Liver (tissue), 9 donors: ENCODE data around the gene DCAF5. TPM values are rescaled to one million over a fixed set of nuclear protein-coding genes. Genes with fewer than 3 reads are reported as not detected.

Source experiments
- DNase-seq: peaks from one replicate; pipeline ENCODE4 v3.0.0-alpha.2; 2017; ENCODE audit warnings: low spot score
- H3K27ac ChIP-seq, 2 donors: one replicate each; pipeline ENCODE4 v1.7.0; 2013; ENCODE audit warnings: inconsistent platforms in 2 of 2, low read length in 2 of 2, control low read depth in 1 of 2, low read depth in 1 of 2, mild to moderate bottlenecking in 1 of 2
- H3K27me3 ChIP-seq, 4 donors: one replicate each; pipeline versions ENCODE4 v1.6.1 to v1.7.0; 2013; ENCODE audit warnings: low read length in 3 of 4, inconsistent platforms in 1 of 4, mild to moderate bottlenecking in 1 of 4, moderate library complexity in 1 of 4; ENCODE audit not compliant: control insufficient read depth in 4 of 4, insufficient read depth in 4 of 4
- H3K36me3 ChIP-seq, 4 donors: one replicate each; pipeline versions ENCODE4 v1.6.1 to v1.7.0; 2013; ENCODE audit warnings: low read length in 3 of 4, mild to moderate bottlenecking in 3 of 4, low read depth in 1 of 4, moderate library complexity in 1 of 4; ENCODE audit not compliant: control insufficient read depth in 4 of 4, insufficient read depth in 3 of 4
- H3K4me1 ChIP-seq, 4 donors: one replicate each; pipeline versions ENCODE4 v1.6.1 to v1.7.0; 2013; ENCODE audit warnings: low read length in 3 of 4, mild to moderate bottlenecking in 3 of 4, moderate library complexity in 1 of 4; ENCODE audit not compliant: control insufficient read depth in 4 of 4, insufficient read depth in 4 of 4
- H3K4me3 ChIP-seq, 3 donors: one replicate each; pipeline versions ENCODE4 v1.6.1 to v1.7.0; 2013; ENCODE audit warnings: low read length in 3 of 3, control low read depth in 1 of 3, low read depth in 1 of 3, mild to moderate bottlenecking in 1 of 3
- H3K9ac ChIP-seq, 2 donors: one replicate each; pipeline ENCODE4 v1.7.0; 2013; ENCODE audit warnings: low read length in 2 of 2, mild to moderate bottlenecking in 2 of 2, moderate library complexity in 2 of 2, control low read depth in 1 of 2, low read depth in 1 of 2
- H3K9me3 ChIP-seq, 4 donors: one replicate each; pipeline versions ENCODE4 v1.6.1 to v1.7.0; 2013; ENCODE audit warnings: low read length in 3 of 4; ENCODE audit not compliant: control insufficient read depth in 4 of 4
- ATF3 ChIP-seq: IDR thresholded peaks from 2 replicates; pipeline ENCODE4 v1.6.1; 2016; ENCODE audit warnings: antibody characterized with exemption
- EGR1 ChIP-seq, 2 donors: IDR thresholded peaks; 2 replicates each; pipeline ENCODE4 v1.6.1; 2016 to 2018; ENCODE audit warnings: antibody characterized with exemption in 2 of 2, low read depth in 2 of 2
- FOXA1 ChIP-seq: IDR thresholded peaks from 2 replicates; pipeline ENCODE4 v1.6.1; 2016; ENCODE audit warnings: antibody characterized with exemption
- FOXA2 ChIP-seq: IDR thresholded peaks from 2 replicates; pipeline ENCODE4 v1.6.1; 2016; ENCODE audit warnings: antibody characterized with exemption
- GABPA ChIP-seq, 2 donors: IDR thresholded peaks in 1 of 2; conservative IDR thresholded peaks in 1 of 2; 2 replicates each; pipeline ENCODE4 v1.6.1; 2016; ENCODE audit warnings: antibody characterized with exemption in 2 of 2, mild to moderate bottlenecking in 1 of 2, moderate library complexity in 1 of 2
- HNF4A ChIP-seq, 2 donors: conservative IDR thresholded peaks; 2 replicates each; pipeline ENCODE4 v1.6.1; 2016; ENCODE audit warnings: antibody characterized with exemption in 2 of 2, mild to moderate bottlenecking in 2 of 2
- HNF4G ChIP-seq: IDR thresholded peaks from 2 replicates; pipeline ENCODE4 v1.6.1; 2016; ENCODE audit warnings: antibody characterized with exemption
- JUND ChIP-seq, 2 donors: IDR thresholded peaks; 2 replicates each; pipeline ENCODE4 v1.6.1; 2016; ENCODE audit warnings: antibody characterized with exemption in 2 of 2
- NR2F2 ChIP-seq: IDR thresholded peaks from 2 replicates; pipeline ENCODE4 v1.6.1; 2016; ENCODE audit warnings: antibody characterized with exemption
- RAD21 ChIP-seq, 2 donors: IDR thresholded peaks; 2 replicates each; pipeline ENCODE4 v1.6.1; 2016; ENCODE audit warnings: antibody characterized with exemption in 2 of 2, mild to moderate bottlenecking in 2 of 2
- REST ChIP-seq: IDR thresholded peaks from 2 replicates; pipeline ENCODE4 v1.6.1; 2016; ENCODE audit warnings: antibody characterized with exemption, mild to moderate bottlenecking
- RXRA ChIP-seq, 2 donors: IDR thresholded peaks; 2 replicates each; pipeline ENCODE4 v1.6.1; 2017 to 2018; ENCODE audit warnings: antibody characterized with exemption in 2 of 2, mild to moderate bottlenecking in 1 of 2
- SP1 ChIP-seq: IDR thresholded peaks from 2 replicates; pipeline ENCODE4 v1.6.1; 2018; ENCODE audit warnings: antibody characterized with exemption, mild to moderate bottlenecking
- TAF1 ChIP-seq: conservative IDR thresholded peaks from 2 replicates; pipeline ENCODE4 v1.6.1; 2016; ENCODE audit warnings: antibody characterized with exemption, mild to moderate bottlenecking
- YY1 ChIP-seq: IDR thresholded peaks from 2 replicates; pipeline ENCODE4 v1.6.1; 2016; ENCODE audit warnings: antibody characterized with exemption, mild to moderate bottlenecking
- WGBS: extraction: QIAGEN DNeasy Blood & Tissue Kit; methylation state at CpG from one replicate; pipeline ENCODE4 v1.1.7; 2013; 5-methylcytosine and 5-hydroxymethylcytosine counted together
- polyA plus RNA-seq, 2 donors: library from polyadenylated mRNA; stranded (reverse) in 1 of 2; unstranded in 1 of 2; fragments of 200-250 nt in 1 of 2; fragments of >200 nt in 1 of 2; fragmentation: Nextera tagmentation in 1 of 2; extraction: Ambion mirVana in 1 of 2; gene quantifications; one replicate each; pipeline versions ENCODE4 v1.2.1 to v1.2.3, GENCODE V29; 2013 to 2015
- total RNA-seq, 2 donors: library from RNA; depleted of rRNA; stranded (reverse); fragments of >200 nt; gene quantifications; one replicate each; pipeline ENCODE4 v1.2.3, GENCODE V29; 2014
- TF ChIP-seq, protein P1 (sequence below): IDR thresholded peaks from 2 replicates; pipeline ENCODE4 v1.6.1; 2016; ENCODE audit warnings: antibody characterized with exemption
- donor health status: healthy.
- donor health status: healthy.
- donor health status: healthy.
- donor health status: healthy.
- donor health status: healthy.

DCAF5 gene
- total and polyA plus RNA-seq, 4 donors: 12.9 to 18.1 (median 14.5) TPM

DNA sequence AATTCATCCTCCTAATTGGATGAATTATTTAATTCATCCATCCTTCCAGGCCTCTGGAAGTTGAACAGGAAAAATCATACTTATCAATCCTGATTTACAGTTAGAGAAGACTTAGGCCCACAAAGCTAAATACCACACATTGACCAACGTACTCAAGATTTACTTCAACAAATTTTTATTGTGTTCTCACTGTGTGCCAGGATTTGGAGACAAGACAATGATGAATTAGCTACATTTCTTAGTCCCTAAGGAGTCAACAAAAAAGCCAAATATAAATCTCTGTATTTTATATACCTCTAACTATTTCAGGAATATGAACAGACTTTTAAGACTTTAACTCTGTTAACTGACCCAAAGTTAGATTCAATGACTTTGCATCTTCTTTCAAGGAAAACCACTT, 63.9 kb downstream of the DCAF5 start (continued):
- TF ChIP-seq, protein P1, sequence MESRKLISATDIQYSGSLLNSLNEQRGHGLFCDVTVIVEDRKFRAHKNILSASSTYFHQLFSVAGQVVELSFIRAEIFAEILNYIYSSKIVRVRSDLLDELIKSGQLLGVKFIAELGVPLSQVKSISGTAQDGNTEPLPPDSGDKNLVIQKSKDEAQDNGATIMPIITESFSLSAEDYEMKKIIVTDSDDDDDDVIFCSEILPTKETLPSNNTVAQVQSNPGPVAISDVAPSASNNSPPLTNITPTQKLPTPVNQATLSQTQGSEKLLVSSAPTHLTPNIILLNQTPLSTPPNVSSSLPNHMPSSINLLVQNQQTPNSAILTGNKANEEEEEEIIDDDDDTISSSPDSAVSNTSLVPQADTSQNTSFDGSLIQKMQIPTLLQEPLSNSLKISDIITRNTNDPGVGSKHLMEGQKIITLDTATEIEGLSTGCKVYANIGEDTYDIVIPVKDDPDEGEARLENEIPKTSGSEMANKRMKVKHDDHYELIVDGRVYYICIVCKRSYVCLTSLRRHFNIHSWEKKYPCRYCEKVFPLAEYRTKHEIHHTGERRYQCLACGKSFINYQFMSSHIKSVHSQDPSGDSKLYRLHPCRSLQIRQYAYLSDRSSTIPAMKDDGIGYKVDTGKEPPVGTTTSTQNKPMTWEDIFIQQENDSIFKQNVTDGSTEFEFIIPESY: no peak

- TF ChIP-seq SP1: no peak
- no peak for TF ChIP-seq NR2F2
- TF ChIP-seq EGR1 (IDR thresholded peaks at IDR 0.05; ENCODE audit: low read depth in 2 of 2): no peak
- no peak for TF ChIP-seq GABPA (IDR thresholded peaks at IDR 0.05 in 1 of 2, conservative IDR thresholded peaks at IDR 0.05 in 1 of 2)
- no peak for TF ChIP-seq HNF4G
- TF ChIP-seq TAF1: no peak
- TF ChIP-seq RAD21 (IDR thresholded peaks at IDR 0.05): no peak
- TF ChIP-seq, protein P1: no peak
- no peak for TF ChIP-seq FOXA2
- no peak for TF ChIP-seq FOXA1
- no peak for TF ChIP-seq REST
- TF ChIP-seq RXRA (IDR thresholded peaks at IDR 0.05): no peak
- TF ChIP-seq HNF4A (conservative IDR thresholded peaks at IDR 0.05): no peak
- no peak for TF ChIP-seq ATF3
- H3K4me3 ChIP-seq: no peak overlapping the region
- DNase-seq: no peak
- WGBS: 99% methylated on average over 1 of the region's 1 CpG
- H3K9me3 ChIP-seq: no peaks in the 10 kb centered on the region
- H3K36me3 ChIP-seq: peaks cover 0 to 56% (median 29%) of the 10 kb centered on the region in 4 donors
- no peak overlapping the region for H3K27ac ChIP-seq
- H3K9ac ChIP-seq: no peak overlapping the region
- peaks cover 0 to 12% (median 0%) of the 10 kb centered on the region in 4 donors for H3K4me1 ChIP-seq
- no peaks in the 10 kb centered on the region for H3K27me3 ChIP-seq
Measured at GRCh38 chr14:69088586-69088985, 64.3 kb downstream of the DCAF5 start.

DNA sequence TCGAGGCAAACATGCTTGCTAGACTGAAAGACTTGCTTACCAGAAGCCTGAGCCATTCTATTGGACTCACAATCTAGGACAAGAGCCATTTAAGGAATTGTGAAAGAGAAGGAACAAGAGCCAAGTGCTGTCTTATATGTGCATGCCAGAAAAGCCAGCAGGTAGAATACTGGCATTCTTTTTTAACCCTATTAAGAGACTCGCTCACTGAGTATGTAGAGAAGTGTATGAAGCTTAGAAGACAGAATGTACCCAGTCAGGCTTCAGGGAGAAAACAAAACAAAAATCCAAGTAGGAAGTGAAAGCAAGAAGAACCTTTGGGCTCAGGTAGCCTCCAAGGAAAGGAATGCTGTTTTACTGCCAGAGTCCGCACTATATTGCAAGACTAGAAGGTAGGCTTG, 65.9 kb downstream of the DCAF5 start:
- H3K4me3 ChIP-seq: no peak overlapping the region
- H3K9me3 ChIP-seq: no peaks in the 10 kb centered on the region
- no peak for TF ChIP-seq FOXA2
- no peak for TF ChIP-seq YY1
- no peak for TF ChIP-seq RXRA (IDR thresholded peaks at IDR 0.05)
- no peak for TF ChIP-seq JUND (IDR thresholded peaks at IDR 0.05)
- no peak for TF ChIP-seq REST
- TF ChIP-seq RAD21 (IDR thresholded peaks at IDR 0.05): no peak
- H3K27me3 ChIP-seq: no peaks in the 10 kb centered on the region
- H3K9ac ChIP-seq: no peak overlapping the region
- no peak for DNase-seq
- peaks cover 0 to 15% (median 0%) of the 10 kb centered on the region in 4 donors for H3K4me1 ChIP-seq
- 84% methylated on average over 3 of the region's 3 CpGs for WGBS
- no peak overlapping the region for H3K27ac ChIP-seq
- H3K36me3 ChIP-seq: peaks cover 1 to 55% (median 29%) of the 10 kb centered on the region in 4 donors
